ENCODE results near the gene C19orf25. TPM values are rescaled to one million over a fixed set of nuclear protein-coding genes. Genes with fewer than 3 reads are reported as not detected.

Gene C19orf25
- total RNA-seq, 1 donor from 2014 or later, result 43.1 TPM

- intact Hi-C loops (cut with micrococcal nuclease), result no loop called here
Measured at GRCh38 chr19:1434577-1435060, 44.4 kb downstream of the C19orf25 start.

DNA sequence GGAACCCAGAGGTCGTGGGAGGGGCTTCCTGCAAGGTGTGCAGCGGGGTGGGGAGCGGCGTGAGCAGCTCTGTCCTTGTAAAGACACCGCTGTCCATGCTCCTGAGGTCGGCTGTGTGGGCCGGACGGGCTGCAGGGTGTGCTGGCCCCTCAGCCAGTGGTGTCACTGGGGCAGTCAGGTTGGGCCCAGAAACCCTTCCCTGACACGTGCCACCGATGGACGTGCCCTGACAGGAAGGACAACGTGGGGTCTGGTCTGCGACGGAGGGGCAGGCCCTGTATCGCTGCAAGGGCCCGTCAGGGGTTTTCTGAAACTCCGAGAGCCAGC lies 45.0 kb downstream of the C19orf25 start:
- intact Hi-C loops (cut with micrococcal nuclease), result no loop called here

- intact Hi-C loops (cut with micrococcal nuclease), result no loop called here
Measured at GRCh38 chr19:1433119-1434039, 45.6 kb downstream of the C19orf25 start.

- intact Hi-C loops (cut with micrococcal nuclease), result no loop called here
Measured at GRCh38 chr19:1432507-1432887, 46.5 kb downstream of the C19orf25 start.

- intact Hi-C loops (cut with micrococcal nuclease), result no loop called here
Measured at GRCh38 chr19:1431759-1432506, 47.1 kb downstream of the C19orf25 start.

- intact Hi-C loops (cut with micrococcal nuclease), result no loop called here
Measured at GRCh38 chr19:1430246-1430645, 48.8 kb downstream of the C19orf25 start.

- intact Hi-C loops (cut with micrococcal nuclease), result no loop called here
Measured at GRCh38 chr19:1429750-1430149, 49.3 kb downstream of the C19orf25 start.

DNA sequence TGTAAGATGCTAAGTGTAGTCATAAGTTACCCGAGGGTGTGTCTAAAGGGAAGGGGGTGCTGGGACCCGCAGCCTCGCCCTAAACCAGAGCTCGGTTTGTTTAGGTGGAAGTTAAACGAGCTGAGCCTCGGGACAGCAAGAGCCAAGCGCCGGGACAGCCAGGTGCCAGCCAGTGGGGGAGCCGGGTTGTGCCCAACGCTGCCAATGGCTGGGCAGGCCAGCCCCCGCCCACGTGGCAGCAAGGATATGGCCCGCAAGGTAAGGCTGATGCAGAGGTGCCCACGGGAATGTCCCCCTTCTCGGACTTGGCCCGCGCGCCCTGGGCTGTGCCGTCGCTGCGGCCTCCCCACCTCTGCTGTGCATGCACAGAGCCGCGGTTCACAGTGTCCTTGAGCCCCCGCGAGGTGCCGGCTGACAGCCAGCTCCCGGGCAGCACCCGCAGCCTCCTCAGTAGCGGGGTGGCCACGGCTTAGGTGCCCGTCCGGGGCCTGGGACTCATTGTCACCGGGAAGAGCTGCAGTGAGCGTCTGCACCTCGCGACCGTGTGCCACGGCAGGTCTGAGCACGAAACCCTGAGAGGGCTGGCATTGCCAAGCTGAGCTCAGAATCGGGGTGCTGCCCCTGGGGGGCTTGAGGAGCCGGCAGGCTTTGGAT lies 50.1 kb downstream of the C19orf25 start:
- intact Hi-C loops (cut with micrococcal nuclease), result no loop called here

DNA sequence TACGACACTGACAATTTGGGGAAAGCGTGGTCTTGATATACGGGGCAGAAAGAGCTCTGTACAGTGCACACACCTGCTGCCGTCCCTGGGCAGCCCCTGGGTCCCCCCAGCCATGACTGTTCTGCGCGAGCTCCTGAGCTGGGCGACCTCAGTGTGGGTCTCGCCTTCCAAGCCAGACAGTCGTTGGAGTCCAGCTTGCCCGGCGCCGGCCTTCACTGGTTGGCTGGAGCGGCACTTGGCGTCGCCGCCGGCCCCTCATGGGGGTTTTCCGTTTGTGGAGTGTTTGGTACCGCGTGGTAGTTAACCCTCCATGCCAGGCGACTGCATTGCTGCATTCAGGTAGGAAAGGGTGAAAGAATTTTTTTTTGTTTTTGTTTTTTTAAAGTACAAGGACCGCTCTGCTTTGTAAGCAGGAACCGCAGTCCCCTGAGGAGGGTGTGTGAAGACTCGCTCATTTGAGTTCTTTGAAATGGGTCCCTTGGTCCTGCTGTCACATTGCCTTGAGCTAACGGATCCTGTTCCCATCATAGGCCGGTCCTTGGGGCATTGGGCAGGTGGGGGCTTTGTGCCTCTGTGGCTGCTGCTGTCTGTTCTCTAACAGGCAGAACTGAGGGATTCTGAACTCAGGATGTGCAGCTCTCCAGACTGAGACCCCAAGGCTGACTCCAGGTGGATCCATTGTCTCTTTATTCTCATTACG lies 51.6 kb downstream of the C19orf25 start:
- intact Hi-C loops (cut with micrococcal nuclease), result no loop called here

DNA sequence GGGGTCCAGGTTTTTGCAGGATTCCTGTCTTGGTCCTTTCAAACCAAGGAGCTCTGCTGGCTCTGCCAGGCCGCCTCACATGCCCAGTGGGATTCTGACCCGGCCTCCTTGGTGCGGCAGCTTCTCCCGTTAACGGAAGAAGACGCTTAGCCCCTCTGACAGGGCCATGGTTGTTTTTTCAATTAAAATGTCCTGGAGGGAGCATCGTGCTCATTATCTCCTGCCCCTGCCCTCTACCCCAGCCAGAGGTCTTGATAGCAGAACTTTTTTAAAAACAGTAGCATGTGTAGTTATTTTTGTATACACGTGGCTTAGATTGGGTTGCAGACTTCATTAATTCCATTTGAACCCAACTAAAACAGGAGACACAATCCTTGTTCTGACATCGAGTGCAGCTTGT lies 52.3 kb downstream of the C19orf25 start:
- intact Hi-C loops (cut with micrococcal nuclease), result no loop called here

- intact Hi-C loops (cut with micrococcal nuclease), result no loop called here
Measured at GRCh38 chr19:1425902-1426301, 53.1 kb downstream of the C19orf25 start.

GRCh38 chr19:1425102-1425837 lies 53.7 kb downstream of the C19orf25 start:
- intact Hi-C loops (cut with micrococcal nuclease), result no loop called here

GRCh38 chr19:1424192-1424955 lies 54.6 kb downstream of the C19orf25 start:
- intact Hi-C loops (cut with micrococcal nuclease), result no loop called here

- intact Hi-C loops (cut with micrococcal nuclease), result no loop called here
Measured at GRCh38 chr19:1423436-1424191, 55.4 kb downstream of the C19orf25 start.

Other genes starting within 250 kb of the C19orf25 start
- gene CBARP, start 241.2 kb downstream of the C19orf25 start, total RNA-seq, result 0.10 TPM in 1 of 2 replicates, not detected in the other
- 161 and 183 TPM in 2 replicates for gene ATP5F1D, start 237.5 kb downstream of the C19orf25 start, total RNA-seq
- gene MIDN, start 230.6 kb downstream of the C19orf25 start, total RNA-seq, result 106 and 107 TPM in 2 replicates
- gene CIRBP, start 209.9 kb downstream of the C19orf25 start, total RNA-seq, result 208 and 213 TPM in 2 replicates
- 55.8 and 64.6 TPM in 2 replicates for gene FAM174C, start 203.7 kb downstream of the C19orf25 start, total RNA-seq
- not detected in 2 replicates for gene EFNA2, start 193.3 kb downstream of the C19orf25 start, total RNA-seq
- gene NDUFS7, start 95.3 kb downstream of the C19orf25 start, total RNA-seq, result 104 and 109 TPM in 2 replicates
- gene GAMT, start 77.7 kb downstream of the C19orf25 start, total RNA-seq, result 13.5 and 18.8 TPM in 2 replicates
- 211 and 223 TPM in 2 replicates for gene DAZAP1, start 71.6 kb downstream of the C19orf25 start, total RNA-seq
- 1,137 and 1,164 TPM in 2 replicates for gene RPS15, start 40.8 kb downstream of the C19orf25 start, total RNA-seq
- gene APC2, start 29.1 kb downstream of the C19orf25 start, total RNA-seq, result 0.15 and 0.29 TPM in 2 replicates
- 1.0 and 1.5 TPM in 2 replicates for gene PCSK4, start 11.1 kb upstream of the C19orf25 start, total RNA-seq
- gene REEP6, start 12.0 kb upstream of the C19orf25 start, total RNA-seq, result 1.0 and 1.7 TPM in 2 replicates
- 2.5 and 3.2 TPM in 2 replicates for gene ADAMTSL5, start 33.8 kb upstream of the C19orf25 start, total RNA-seq
- not detected in 2 replicates for gene PLK5, start 44.9 kb upstream of the C19orf25 start, total RNA-seq
- gene MEX3D, start 89.1 kb upstream of the C19orf25 start, total RNA-seq, result 7.6 and 8.3 TPM in 2 replicates
- gene MBD3, start 113.7 kb upstream of the C19orf25 start, total RNA-seq, result 90.7 and 93.2 TPM in 2 replicates
- gene UQCR11, start 126.2 kb upstream of the C19orf25 start, total RNA-seq, result 167 and 185 TPM in 2 replicates
- 73.7 and 73.8 TPM in 2 replicates for gene TCF3, start 173.4 kb upstream of the C19orf25 start, total RNA-seq